Common myeloid progenitor, CD34-positive (primary cell): ENCODE measurements around the gene ATXN7L1.

Source experiments
- CTCF ChIA-PET: fragments of 350-600 bp; sonication (Branson Sonifier 250); formaldehyde crosslinking; loops from one replicate; lab custom pipeline; 2021; ENCODE audit warnings: antibody characterized with exemption; lab: Charles Lee
- POLR2A ChIA-PET: fragments of 350-600 bp; sonication (Branson Sonifier 250); formaldehyde crosslinking; loops from one replicate; lab custom pipeline; 2021; ENCODE audit warnings: antibody characterized with exemption; lab: Charles Lee
- DNase-seq, 3 donors: peaks; one replicate each; pipeline versions ENCODE4 v3.0.0 to v3.0.0-alpha.2; 2013
- H3K27ac ChIP-seq, 2 experiments: 1 replicate in 1 of 2; 2 replicates in 1 of 2; pipeline ENCODE4 v1.7.0; 2013; ENCODE audit warnings: inconsistent platforms in 2 of 2, low read length in 2 of 2, mild to moderate bottlenecking in 2 of 2, low read depth in 1 of 2, moderate library complexity in 1 of 2; ENCODE audit not compliant: severe bottlenecking in 2 of 2, insufficient read depth in 1 of 2, poor library complexity in 1 of 2
- H3K27me3 ChIP-seq, 5 experiments: replicated peaks in 2 of 5; 1 replicate in 3 of 5; 2 replicates in 2 of 5; pipeline versions ENCODE4 v1.6.1 to v1.7.0; 2013; ENCODE audit warnings: low read length in 4 of 5, mild to moderate bottlenecking in 2 of 5, moderate library complexity in 2 of 5, inconsistent platforms in 1 of 5; ENCODE audit not compliant: insufficient read depth in 5 of 5, control insufficient read depth in 4 of 5
- H3K36me3 ChIP-seq, 4 experiments: 1 replicate in 2 of 4; 2 replicates in 2 of 4; pipeline versions ENCODE4 v1.6.1 to v1.7.0; 2013; ENCODE audit warnings: low read length in 3 of 4, control low read depth in 1 of 4, mild to moderate bottlenecking in 1 of 4; ENCODE audit not compliant: control insufficient read depth in 4 of 4, insufficient read depth in 4 of 4
- H3K4me1 ChIP-seq, 4 experiments: 1 replicate in 3 of 4; 2 replicates in 1 of 4; pipeline versions ENCODE4 v1.6.1 to v1.7.1; 2013; ENCODE audit warnings: low read length in 3 of 4, mild to moderate bottlenecking in 3 of 4, control low read depth in 1 of 4, inconsistent platforms in 1 of 4, moderate library complexity in 1 of 4; ENCODE audit not compliant: control insufficient read depth in 4 of 4, insufficient read depth in 4 of 4; ENCODE audit errors: control extremely low read depth in 1 of 4
- H3K4me3 ChIP-seq, 7 experiments: 1 replicate in 4 of 7; 2 replicates in 3 of 7; pipeline versions ENCODE4 v1.5.1 to v1.7.0; 2013; ENCODE audit warnings: mild to moderate bottlenecking in 7 of 7, low read length in 6 of 7, moderate library complexity in 6 of 7, inconsistent platforms in 2 of 7, low read depth in 2 of 7, control low read depth in 1 of 7; ENCODE audit not compliant: insufficient read depth in 4 of 7, control insufficient read depth in 1 of 7; ENCODE audit errors: extremely low read depth in 1 of 7
- H3K9me3 ChIP-seq, 5 experiments: 1 replicate in 4 of 5; 2 replicates in 1 of 5; pipeline versions ENCODE4 v1.6.1 to v1.7.1; 2013; ENCODE audit warnings: low read length in 4 of 5, mild to moderate bottlenecking in 2 of 5, inconsistent platforms in 1 of 5, low read depth in 1 of 5, moderate library complexity in 1 of 5; ENCODE audit not compliant: control insufficient read depth in 4 of 5, insufficient read depth in 2 of 5; ENCODE audit errors: control extremely low read depth in 1 of 5
- WGBS: methylation state at CpG from one replicate; pipeline ENCODE4 v1.1.5; 2013; ENCODE audit not compliant: insufficient coverage; 5-methylcytosine and 5-hydroxymethylcytosine counted together

Gene ATXN7L1

GRCh38 chr7:105665684-105666083 is 210.7 kb downstream of the ATXN7L1 start:
- POLR2A ChIA-PET, result no interaction called here
- 90% methylated on average over 5 of the region's 7 CpGs for WGBS
- no peak overlapping the region for H3K27ac ChIP-seq
- peaks cover 0 to 5% (median 2%) of the 10 kb centered on the region in 4 experiments for H3K4me1 ChIP-seq
- no peaks in the 10 kb centered on the region for H3K27me3 ChIP-seq
- H3K9me3 ChIP-seq, result no peaks in the 10 kb centered on the region
- H3K36me3 ChIP-seq, result peaks cover 16 to 39% (median 30%) of the 10 kb centered on the region in 4 experiments
- CTCF ChIA-PET, result interaction anchor here (1.2 to 1.9 kb wide), 2 partner anchors 9 to 11 kb away, joined by 3 to 6 read pairs; no protein-coding TSS in a partner anchor
- no peak for DNase-seq
- H3K4me3 ChIP-seq, result no peak overlapping the region

- 95% methylated on average over 6 of the region's 8 CpGs for WGBS
- Histone ChIP-seq H3K4me3 (no peak overlapping the region), H3K36me3 (peaks cover 16 to 43% (median 34%) of the 10 kb centered on the region in 4 experiments), H3K4me1 (peaks cover 0 to 5% (median 2%) of the 10 kb centered on the region in 4 experiments), H3K27ac (no peak overlapping the region), H3K9me3 (no peaks in the 10 kb centered on the region), H3K27me3 (no peaks in the 10 kb centered on the region)
- ChIA-PET CTCF (interaction anchor here (1.2 to 2.9 kb wide), 3 partner anchors 8 to 11 kb away, joined by 3 to 14 read pairs (median 6); no protein-coding TSS in a partner anchor), POLR2A (no interaction called here)
- peak in 2 of 3 donors; percentile 58 to 65 for DNase-seq
Measured at GRCh38 chr7:105664816-105665525, 211.4 kb downstream of the ATXN7L1 start.

- WGBS, result 97% methylated on average over 7 of the region's 7 CpGs
- H3K9me3 ChIP-seq, result no peaks in the 10 kb centered on the region
- H3K4me3 ChIP-seq, result no peak overlapping the region
- peaks cover 16 to 55% (median 39%) of the 10 kb centered on the region in 4 experiments for H3K36me3 ChIP-seq
- peaks cover 0 to 5% (median 2%) of the 10 kb centered on the region in 4 experiments for H3K4me1 ChIP-seq
- no peaks in the 10 kb centered on the region for H3K27me3 ChIP-seq
- H3K27ac ChIP-seq, result no peak overlapping the region
- ChIA-PET POLR2A (no interaction called here), CTCF (interaction anchor here (0.6 to 2.9 kb wide), 7 partner anchors 8 to 379 kb away, joined by 3 to 14 read pairs (median 4); no protein-coding TSS in a partner anchor)
- DNase-seq, result no peak
Measured at GRCh38 chr7:105662998-105663397, 213.4 kb downstream of the ATXN7L1 start.

- H3K27me3 ChIP-seq, result no peaks in the 10 kb centered on the region
- H3K9me3 ChIP-seq, result no peaks in the 10 kb centered on the region
- H3K27ac ChIP-seq, result no peak overlapping the region
- DNase-seq, result no peak
- H3K36me3 ChIP-seq, result peaks cover 16 to 58% (median 39%) of the 10 kb centered on the region in 4 experiments
- no peak overlapping the region for H3K4me3 ChIP-seq
- CTCF ChIA-PET, result interaction anchor here (0.8 to 1.7 kb wide), 2 partner anchors 9 to 26 kb away, joined by 3 to 4 read pairs; no protein-coding TSS in a partner anchor
- POLR2A ChIA-PET, result no interaction called here
- peaks cover 0 to 5% (median 2%) of the 10 kb centered on the region in 4 experiments for H3K4me1 ChIP-seq
- 100% methylated on average over 6 of the region's 6 CpGs for WGBS
Measured at GRCh38 chr7:105661625-105662024, 214.8 kb downstream of the ATXN7L1 start.

GRCh38 chr7:105656922-105657521 is 219.4 kb downstream of the ATXN7L1 start:
- CTCF ChIA-PET, result interaction anchor here (0.6 to 5.9 kb wide), 20 partner anchors 9 to 511 kb away, joined by 3 to 41 read pairs (median 4); no protein-coding TSS in a partner anchor
- Histone ChIP-seq H3K27me3 (no peaks in the 10 kb centered on the region), H3K9me3 (no peaks in the 10 kb centered on the region), H3K4me1 (peaks cover 0 to 12% (median 4%) of the 10 kb centered on the region in 4 experiments), H3K27ac (no peak overlapping the region), H3K36me3 (peaks cover 12 to 49% (median 32%) of the 10 kb centered on the region in 4 experiments), H3K4me3 (no peak overlapping the region)
- DNase-seq, result peak in 2 of 3 donors; percentile 59 to 64
- WGBS, result 87% methylated on average over 7 of the region's 7 CpGs
- POLR2A ChIA-PET, result no interaction called here

- Histone ChIP-seq H3K9me3 (no peaks in the 10 kb centered on the region), H3K36me3 (peaks cover 9 to 49% (median 33%) of the 10 kb centered on the region in 4 experiments), H3K27ac (no peak overlapping the region), H3K27me3 (no peaks in the 10 kb centered on the region), H3K4me3 (no peak overlapping the region), H3K4me1 (peaks cover 0 to 12% (median 4%) of the 10 kb centered on the region in 4 experiments)
- ChIA-PET POLR2A (no interaction called here), CTCF (interaction anchor here (0.7 to 5.9 kb wide), 9 partner anchors 7 to 230 kb away, joined by 3 to 41 read pairs (median 6); no protein-coding TSS in a partner anchor)
- peak in 1 of 3 donors; percentile 45 for DNase-seq
- 40% methylated on average over 15 of the region's 17 CpGs for WGBS
Measured at GRCh38 chr7:105655500-105656380, 220.7 kb downstream of the ATXN7L1 start.
